Activated naive CD8-positive, alpha-beta T cell treated with anti-CD3 and anti-CD28 coated beads, Interleukin-2, amount 50 U/mL, for 24 hours (primary cell): ENCODE data around the gene CD8A.

Experiments
- ATAC-seq: fragments of 150-1000 bp; cut with Tn5 transposase; one replicate; pipeline ENCODE4 v1.10.0; 2021
- DNase-seq: peaks from one replicate; pipeline ENCODE4 v3.0.0; 2021
- H3K27ac Mint-ChIP-seq: one replicate; pipeline ENCODE4 v1.8.0; 2021; ENCODE audit warnings: mild to moderate bottlenecking, mixed read lengths
- H3K27me3 Mint-ChIP-seq: one replicate; pipeline ENCODE4 v1.8.0; 2021; ENCODE audit warnings: mixed read lengths
- H3K36me3 Mint-ChIP-seq: one replicate; pipeline ENCODE4 v1.8.0; 2021; ENCODE audit warnings: low read depth, mixed read lengths
- H3K4me1 Mint-ChIP-seq: one replicate; pipeline ENCODE4 v1.8.0; 2021; ENCODE audit warnings: mixed read lengths
- H3K4me3 Mint-ChIP-seq: one replicate; pipeline ENCODE4 v1.8.0; 2021; ENCODE audit warnings: mild to moderate bottlenecking, moderate library complexity, mixed read lengths
- H3K9me3 Mint-ChIP-seq: one replicate; pipeline ENCODE4 v1.8.0; 2021; ENCODE audit warnings: mixed read lengths

The CD8A gene

GRCh38 chr2:86793752-86794151, 3.0 kb upstream of the CD8A start:
- ATAC-seq, result peak; percentile 14
- DNase-seq, result peak; percentile 34
- H3K27ac Mint-ChIP-seq, result peak overlapping the region; percentile 85
- peaks cover 40% of the 10 kb centered on the region for H3K36me3 Mint-ChIP-seq
- peaks cover 25% of the 10 kb centered on the region for H3K9me3 Mint-ChIP-seq
- H3K27me3 Mint-ChIP-seq, result peaks cover 5% of the 10 kb centered on the region
- peaks cover 49% of the 10 kb centered on the region for H3K4me1 Mint-ChIP-seq
- peak overlapping the region; percentile 5 for H3K4me3 Mint-ChIP-seq

GRCh38 chr2:86791573-86791972, 860 bp upstream of the CD8A start:
- Mint-ChIP-seq H3K27me3 (peaks cover 8% of the 10 kb centered on the region), H3K36me3 (peaks cover 45% of the 10 kb centered on the region), H3K4me1 (peaks cover 68% of the 10 kb centered on the region), H3K27ac (peak overlapping the region; percentile 99), H3K4me3 (peak overlapping the region; percentile 93), H3K9me3 (peaks cover 17% of the 10 kb centered on the region)
- ATAC-seq, result no peak
- peak; percentile 44 for DNase-seq

GRCh38 chr2:86790134-86790675, 508 bp downstream of the CD8A start:
- peak overlapping the region; percentile 93 for H3K27ac Mint-ChIP-seq
- peaks cover 8% of the 10 kb centered on the region for H3K27me3 Mint-ChIP-seq
- peaks cover 79% of the 10 kb centered on the region for H3K4me1 Mint-ChIP-seq
- H3K36me3 Mint-ChIP-seq, result peaks cover 39% of the 10 kb centered on the region
- peaks cover 3% of the 10 kb centered on the region for H3K9me3 Mint-ChIP-seq
- H3K4me3 Mint-ChIP-seq, result peak overlapping the region; percentile 93
- no peak for ATAC-seq
- peak; percentile 32 for DNase-seq

- Mint-ChIP-seq H3K27ac (peak overlapping the region; percentile 93), H3K36me3 (peaks cover 38% of the 10 kb centered on the region), H3K4me3 (peak overlapping the region; percentile 93), H3K9me3 (no peaks in the 10 kb centered on the region), H3K4me1 (peaks cover 79% of the 10 kb centered on the region), H3K27me3 (peaks cover 8% of the 10 kb centered on the region)
- DNase-seq (no peak), ATAC-seq (no peak)
Measured at GRCh38 chr2:86789687-86790133, 1.0 kb downstream of the CD8A start.

- peaks cover 79% of the 10 kb centered on the region for H3K4me1 Mint-ChIP-seq
- H3K36me3 Mint-ChIP-seq, result peaks cover 44% of the 10 kb centered on the region
- peak overlapping the region; percentile 93 for H3K4me3 Mint-ChIP-seq
- DNase-seq (peak; percentile 64), ATAC-seq (no peak)
- H3K9me3 Mint-ChIP-seq, result no peaks in the 10 kb centered on the region
- H3K27ac Mint-ChIP-seq, result peak overlapping the region; percentile 98
- peaks cover 8% of the 10 kb centered on the region for H3K27me3 Mint-ChIP-seq
Measured at GRCh38 chr2:86788881-86789686, 1.6 kb downstream of the CD8A start.

- no peak for DNase-seq
- Mint-ChIP-seq H3K4me1 (peaks cover 79% of the 10 kb centered on the region), H3K27ac (peak overlapping the region; percentile 98), H3K27me3 (peaks cover 8% of the 10 kb centered on the region), H3K4me3 (peak overlapping the region; percentile 93), H3K9me3 (no peaks in the 10 kb centered on the region), H3K36me3 (peaks cover 47% of the 10 kb centered on the region)
- ATAC-seq, result no peak
Measured at GRCh38 chr2:86788165-86788564, 2.5 kb downstream of the CD8A start.

- ATAC-seq (no peak), DNase-seq (no peak)
- H3K4me3 Mint-ChIP-seq, result peak overlapping the region; percentile 93
- H3K4me1 Mint-ChIP-seq, result peaks cover 78% of the 10 kb centered on the region
- H3K27me3 Mint-ChIP-seq, result peaks cover 8% of the 10 kb centered on the region
- H3K27ac Mint-ChIP-seq, result peak overlapping the region; percentile 98
- H3K36me3 Mint-ChIP-seq, result peaks cover 47% of the 10 kb centered on the region
- H3K9me3 Mint-ChIP-seq, result no peaks in the 10 kb centered on the region
Measured at GRCh38 chr2:86787736-86788135, 3.0 kb downstream of the CD8A start.

- Mint-ChIP-seq H3K4me1 (peaks cover 78% of the 10 kb centered on the region), H3K27me3 (peaks cover 5% of the 10 kb centered on the region), H3K27ac (peak overlapping the region; percentile 98), H3K9me3 (no peaks in the 10 kb centered on the region), H3K4me3 (peak overlapping the region; percentile 93), H3K36me3 (peaks cover 47% of the 10 kb centered on the region)
- ATAC-seq (peak; percentile 65), DNase-seq (peak; percentile 67)
Measured at GRCh38 chr2:86786001-86786536, 4.6 kb downstream of the CD8A start.

GRCh38 chr2:86785456-86785855, 5.3 kb downstream of the CD8A start:
- ATAC-seq, result peak; percentile 78
- peak; percentile 79 for DNase-seq
- H3K27me3 Mint-ChIP-seq, result peaks cover 3% of the 10 kb centered on the region
- peaks cover 47% of the 10 kb centered on the region for H3K36me3 Mint-ChIP-seq
- H3K4me1 Mint-ChIP-seq, result peaks cover 75% of the 10 kb centered on the region
- peak overlapping the region; percentile 93 for H3K4me3 Mint-ChIP-seq
- H3K9me3 Mint-ChIP-seq, result no peaks in the 10 kb centered on the region
- H3K27ac Mint-ChIP-seq, result peak overlapping the region; percentile 98

GRCh38 chr2:86783615-86784339, 6.9 kb downstream of the CD8A start:
- Mint-ChIP-seq H3K4me1 (peaks cover 69% of the 10 kb centered on the region), H3K4me3 (peak overlapping the region; percentile 70), H3K27ac (peak overlapping the region; percentile 98), H3K9me3 (no peaks in the 10 kb centered on the region), H3K27me3 (peaks cover 3% of the 10 kb centered on the region), H3K36me3 (peaks cover 39% of the 10 kb centered on the region)
- ATAC-seq, result no peak
- DNase-seq, result no peak

GRCh38 chr2:86782748-86783147, 8.0 kb downstream of the CD8A start:
- Mint-ChIP-seq H3K27ac (no peak overlapping the region), H3K4me3 (no peak overlapping the region), H3K9me3 (no peaks in the 10 kb centered on the region), H3K4me1 (peaks cover 59% of the 10 kb centered on the region), H3K27me3 (peaks cover 2% of the 10 kb centered on the region), H3K36me3 (peaks cover 28% of the 10 kb centered on the region)
- no peak for DNase-seq
- no peak for ATAC-seq

- H3K4me3 Mint-ChIP-seq, result no peak overlapping the region
- H3K27ac Mint-ChIP-seq, result no peak overlapping the region
- H3K4me1 Mint-ChIP-seq, result peaks cover 48% of the 10 kb centered on the region
- DNase-seq (no peak), ATAC-seq (no peak)
- H3K27me3 Mint-ChIP-seq, result no peaks in the 10 kb centered on the region
- peaks cover 20% of the 10 kb centered on the region for H3K36me3 Mint-ChIP-seq
- no peaks in the 10 kb centered on the region for H3K9me3 Mint-ChIP-seq
Measured at GRCh38 chr2:86781363-86781762, 9.3 kb downstream of the CD8A start.

- peak overlapping the region; percentile 2 for H3K27ac Mint-ChIP-seq
- H3K4me3 Mint-ChIP-seq, result no peak overlapping the region
- DNase-seq, result no peak
- H3K36me3 Mint-ChIP-seq, result peaks cover 10% of the 10 kb centered on the region
- H3K4me1 Mint-ChIP-seq, result peaks cover 34% of the 10 kb centered on the region
- no peak for ATAC-seq
- no peaks in the 10 kb centered on the region for H3K27me3 Mint-ChIP-seq
- no peaks in the 10 kb centered on the region for H3K9me3 Mint-ChIP-seq
Measured at GRCh38 chr2:86779971-86780370, 10.7 kb downstream of the CD8A start.

- ATAC-seq, result no peak
- Mint-ChIP-seq H3K27me3 (no peaks in the 10 kb centered on the region), H3K4me1 (peaks cover 30% of the 10 kb centered on the region), H3K36me3 (peaks cover 8% of the 10 kb centered on the region), H3K27ac (no peak overlapping the region), H3K4me3 (no peak overlapping the region), H3K9me3 (no peaks in the 10 kb centered on the region)
- no peak for DNase-seq
Measured at GRCh38 chr2:86778957-86779356, 11.8 kb downstream of the CD8A start.
